IMR-90 (cell line): ENCODE measurements around the gene PDE4B. TPM values are rescaled to one million over a fixed set of nuclear protein-coding genes. Genes with fewer than 3 reads are reported as not detected.

Experiments
- ATAC-seq: fragments of 200-7000 bp; cut with Tn5 transposase; 2 replicates; pipeline ENCODE4 v1.9.1; 2020; ENCODE audit warnings: low read depth, mild to moderate bottlenecking, moderate library complexity
- BruUV-seq: library from RNA; stranded (reverse); fragments of 400-500 nt; replicated peaks from 2 replicates; lab custom pipeline; 2021; lab: Mats Ljungman, UMichigan
- CTCF ChIA-PET: fragments of 300-600 bp; formaldehyde crosslinking; extraction: SDS; loops from one replicate; lab custom pipeline; 2021; ENCODE audit warnings: antibody characterized with exemption; lab: Yijun Ruan, JAX
- POLR2A ChIA-PET: fragments of 300-600 bp; sonication (Branson Sonifier 250); formaldehyde crosslinking; loops from one replicate; lab custom pipeline; 2022; ENCODE audit warnings: antibody characterized with exemption; ENCODE audit not compliant: unreplicated experiment; lab: Charles Lee
- DNase-seq: peaks from one replicate; pipeline ENCODE4 v3.0.0; 2013
- H2AFZ ChIP-seq: replicated peaks from 2 replicates; pipeline ENCODE3; 2013; ENCODE audit warnings: low read length, mild to moderate bottlenecking; ENCODE audit not compliant: poor library complexity
- H2AK5ac ChIP-seq: 2 replicates; pipeline ENCODE4 v1.6.1; 2013; ENCODE audit warnings: low read depth, low read length, inconsistent platforms
- H2AK9ac ChIP-seq: replicated peaks from 2 replicates; pipeline ENCODE3; 2013; ENCODE audit warnings: mild to moderate bottlenecking, low read depth, low read length, moderate library complexity; ENCODE audit not compliant: poor library complexity
- H2BK120ac ChIP-seq: 2 replicates; pipeline ENCODE4 v1.6.1; 2013; ENCODE audit warnings: low read depth, low read length, inconsistent platforms
- H2BK15ac ChIP-seq: 3 replicates; pipeline ENCODE4 v1.6.1; 2013; ENCODE audit warnings: low read depth, low read length, inconsistent platforms
- H2BK20ac ChIP-seq: 2 replicates; pipeline ENCODE4 v1.6.1; 2013; ENCODE audit warnings: low read depth, mild to moderate bottlenecking, inconsistent platforms, low read length, moderate library complexity
- H2BK5ac ChIP-seq: 2 replicates; pipeline ENCODE4 v1.6.1; 2013; ENCODE audit warnings: mild to moderate bottlenecking, low read depth, low read length, inconsistent platforms; ENCODE audit not compliant: poor library complexity, severe bottlenecking
- H3K14ac ChIP-seq: replicated peaks from 2 replicates; pipeline ENCODE4 v1.6.1; 2013; ENCODE audit warnings: low read depth, low read length, inconsistent platforms
- H3K18ac ChIP-seq: 2 replicates; pipeline ENCODE4 v1.6.1; 2013; ENCODE audit warnings: low read depth, low read length, control low read depth
- H3K23ac ChIP-seq: 2 replicates; pipeline ENCODE4 v1.6.1; 2013; ENCODE audit warnings: low read depth, low read length, inconsistent platforms
- H3K27ac ChIP-seq: 2 replicates; pipeline ENCODE4 v1.5.1; 2013; ENCODE audit warnings: mild to moderate bottlenecking, control low read depth, low read length; ENCODE audit not compliant: insufficient read depth
- H3K27me3 ChIP-seq: 2 replicates; pipeline ENCODE4 v1.6.1; 2013; ENCODE audit warnings: low read length; ENCODE audit not compliant: control insufficient read depth, insufficient read depth
- H3K36me3 ChIP-seq: 2 replicates; pipeline ENCODE4 v1.6.1; 2013; ENCODE audit warnings: low read length, mixed read lengths; ENCODE audit not compliant: control insufficient read depth, insufficient read depth
- H3K4ac ChIP-seq: 2 replicates; pipeline ENCODE4 v1.6.1; 2013; ENCODE audit warnings: low read depth, low read length, inconsistent platforms
- H3K4me1 ChIP-seq: 2 replicates; pipeline ENCODE4 v1.6.1; 2013; ENCODE audit warnings: low read length, mixed read lengths; ENCODE audit not compliant: control insufficient read depth, insufficient read depth
- H3K4me2 ChIP-seq: 2 replicates; pipeline ENCODE4 v1.6.1; 2013; ENCODE audit warnings: low read depth, mild to moderate bottlenecking, control low read depth, low read length, moderate library complexity
- H3K4me3 ChIP-seq: 2 replicates; pipeline ENCODE4 v1.5.1; 2013; ENCODE audit warnings: low read depth, mild to moderate bottlenecking, control low read depth, low read length, moderate library complexity; ENCODE audit not compliant: insufficient read depth
- H3K56ac ChIP-seq: 2 replicates; pipeline ENCODE4 v1.6.1; 2013; ENCODE audit warnings: low read length, inconsistent platforms; ENCODE audit not compliant: insufficient read depth; ENCODE audit errors: extremely low read depth
- H3K79me1 ChIP-seq, 2 experiments: 2 replicates each; pipeline ENCODE4 v1.6.1; 2013; ENCODE audit warnings: low read length in 2 of 2, inconsistent platforms in 1 of 2, low read depth in 1 of 2
- H3K9ac ChIP-seq: 2 replicates; pipeline ENCODE4 v1.6.1; 2013; ENCODE audit warnings: low read depth, low read length, control low read depth
- H3K9me1 ChIP-seq: 2 replicates; pipeline ENCODE4 v1.6.1; 2013; ENCODE audit warnings: low read length, inconsistent platforms; ENCODE audit not compliant: insufficient read depth
- H3K9me3 ChIP-seq: 2 replicates; pipeline ENCODE4 v1.6.1; 2013; ENCODE audit warnings: low read length; ENCODE audit not compliant: control insufficient read depth, insufficient read depth
- H4K20me1 ChIP-seq: 2 replicates; pipeline ENCODE4 v1.6.1; 2013; ENCODE audit warnings: low read length, inconsistent platforms; ENCODE audit not compliant: insufficient read depth
- H4K5ac ChIP-seq: 2 replicates; pipeline ENCODE4 v1.6.1; 2013; ENCODE audit warnings: mild to moderate bottlenecking, low read depth, low read length, control low read depth
- H4K8ac ChIP-seq, 2 experiments: 2 replicates each; pipeline ENCODE4 v1.6.1; 2013; ENCODE audit warnings: low read depth in 2 of 2, low read length in 2 of 2, control low read depth in 1 of 2, inconsistent platforms in 1 of 2
- H4K91ac ChIP-seq: 2 replicates; pipeline ENCODE4 v1.6.1; 2013; ENCODE audit warnings: low read depth, low read length, inconsistent platforms; ENCODE audit not compliant: insufficient read depth
- BHLHE40 ChIP-seq: fragments of 150-350 bp; IDR thresholded peaks from 2 replicates; pipeline ENCODE4 v1.6.1; 2016; ENCODE audit warnings: mild to moderate bottlenecking, low read depth, low read length
- CTCF ChIP-seq: conservative IDR thresholded peaks from 2 replicates; pipeline ENCODE4 v1.5.1; 2012; ENCODE audit warnings: mild to moderate bottlenecking, low read depth, low read length, improper control_type of control experiment
- MAFK ChIP-seq: IDR thresholded peaks from 2 replicates; pipeline ENCODE4 v1.6.1; 2012; ENCODE audit warnings: low read depth, low read length, improper control_type of control experiment
- MXI1 ChIP-seq: IDR thresholded peaks from 2 replicates; pipeline ENCODE4 v1.6.1; 2012; ENCODE audit warnings: low read depth, mild to moderate bottlenecking, low read length, moderate library complexity, borderline replicate concordance
- NFE2L2 ChIP-seq: fragments of 150-350 bp; IDR thresholded peaks from 2 replicates; pipeline ENCODE4 v1.6.1; 2016; ENCODE audit warnings: low read depth, mild to moderate bottlenecking, low read length
- POLR2A ChIP-seq: IDR thresholded peaks from 2 replicates; pipeline ENCODE4 v1.6.1; 2012; ENCODE audit warnings: mild to moderate bottlenecking, low read depth, low read length
- RAD21 ChIP-seq: IDR thresholded peaks from 2 replicates; pipeline ENCODE4 v1.6.1; 2012; ENCODE audit warnings: low read length, improper control_type of control experiment
- RFX5 ChIP-seq: IDR thresholded peaks from 2 replicates; pipeline ENCODE4 v1.8.0; 2012; ENCODE audit warnings: low read depth, mild to moderate bottlenecking, low read length, moderate library complexity
- WGBS, 2 experiments: methylation state at CpG; one replicate each; pipeline versions ENCODE4 v1.1.5 to v1.1.7; 2013; ENCODE audit warnings: missing lambda C conversion rate in 2 of 2; ENCODE audit not compliant: insufficient read length in 1 of 2; ENCODE audit errors: extremely low coverage in 2 of 2; 5-methylcytosine and 5-hydroxymethylcytosine counted together
- dilution Hi-C: fragments of 300-500 bp; cut with HindIII; formaldehyde crosslinking; loops from one replicate; pipeline ENCODE4 v1.14.3; 2018; ENCODE audit warnings: low sequenced_read_pairs; ENCODE audit not compliant: unreplicated experiment
- in situ Hi-C: fragments of 300-500 bp; cut with MboI; formaldehyde crosslinking; loops from 3 replicates; pipeline ENCODE4 v1.14.3; 2019; ENCODE audit warnings: low sequenced_read_pairs, inconsistent platforms, mixed read lengths
- intact Hi-C: fragments of 100-400 bp; cut with micrococcal nuclease; formaldehyde crosslinking; loops from 2 replicates; pipeline ENCODE4 v1.10.0; 2022
- polyA plus RNA-seq, 3 experiments: library from polyadenylated mRNA; depleted of rRNA; stranded (reverse); fragments of >200 nt; gene quantifications; 2 replicates each; pipeline ENCODE4 v1.2.3, GENCODE V29; 2012; ENCODE audit warnings: low replicate concordance in 1 of 3
- total RNA-seq: library from RNA; depleted of rRNA; stranded (reverse); fragments of >200 nt; gene quantifications from 2 replicates; pipeline ENCODE4 v1.2.3, GENCODE V29; 2012
- TF ChIP-seq, protein P1 (sequence below): fragments of 150-350 bp; IDR thresholded peaks from 2 replicates; pipeline ENCODE4 v1.6.1; 2016; ENCODE audit warnings: low read depth, mild to moderate bottlenecking, low read length, moderate library complexity, borderline replicate concordance

PDE4B gene
- total and polyA plus RNA-seq, 2 of the 4 experiments (the other 2 are of a cell fraction) = 5.8 to 21.3 TPM

GRCh38 chr1:66346057-66346795 is 553.5 kb downstream of the PDE4B start:
- CTCF ChIA-PET = interaction anchor here (0.8 kb wide), 1 partner anchor 104 kb away, joined by 3 read pairs; no protein-coding TSS in a partner anchor
- H2BK120ac ChIP-seq = 0 out of 2 replicates have a peak overlapping the region, but pooled peaks have one; percentile 0
- peaks cover 17% of the 10 kb centered on the region for H3K4me1 ChIP-seq
- H3K27ac ChIP-seq = no peak overlapping the region
- no peak overlapping the region for H3K56ac ChIP-seq
- no peak overlapping the region for H4K5ac ChIP-seq
- H3K23ac ChIP-seq = peak overlapping the region; percentile 56
- H3K9me3 ChIP-seq = no peaks in the 10 kb centered on the region
- dilution Hi-C loops (no loop called here), in situ Hi-C loops (no loop called here), intact Hi-C loops (no loop called here)
- H2AK9ac ChIP-seq = peak overlapping the region; percentile 8
- H3K14ac ChIP-seq = peak overlapping the region; percentile 48; the same call in 1 of the 2 replicates
- WGBS, 2 experiments = 83% methylated on average over 1 of the region's 2 CpGs; no CpG with 5 or more reads in 1 of the 2 experiments
- no peaks in the 10 kb centered on the region for H4K20me1 ChIP-seq
- H3K4me2 ChIP-seq = no peak overlapping the region
- ATAC-seq (no peak), DNase-seq (no peak)
- no TSS peak for BruUV-seq
- POLR2A ChIA-PET = no interaction called here
- TF ChIP-seq BHLHE40 (no peak), POLR2A (no peak), RAD21 (no peak), CTCF (no peak), MAFK (no peak), NFE2L2 (no peak), MXI1 (no peak), RFX5 (no peak)
- TF ChIP-seq, protein P1, sequence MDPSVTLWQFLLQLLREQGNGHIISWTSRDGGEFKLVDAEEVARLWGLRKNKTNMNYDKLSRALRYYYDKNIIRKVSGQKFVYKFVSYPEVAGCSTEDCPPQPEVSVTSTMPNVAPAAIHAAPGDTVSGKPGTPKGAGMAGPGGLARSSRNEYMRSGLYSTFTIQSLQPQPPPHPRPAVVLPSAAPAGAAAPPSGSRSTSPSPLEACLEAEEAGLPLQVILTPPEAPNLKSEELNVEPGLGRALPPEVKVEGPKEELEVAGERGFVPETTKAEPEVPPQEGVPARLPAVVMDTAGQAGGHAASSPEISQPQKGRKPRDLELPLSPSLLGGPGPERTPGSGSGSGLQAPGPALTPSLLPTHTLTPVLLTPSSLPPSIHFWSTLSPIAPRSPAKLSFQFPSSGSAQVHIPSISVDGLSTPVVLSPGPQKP = no peak
- H4K91ac ChIP-seq = no peak overlapping the region
- no peak overlapping the region for H3K4ac ChIP-seq
- H3K9ac ChIP-seq = no peak overlapping the region
- H2BK15ac ChIP-seq = no peak overlapping the region
- peaks cover 29 to 44% of the 10 kb centered on the region in 2 experiments for H3K79me1 ChIP-seq
- no peak overlapping the region for H3K18ac ChIP-seq
- no peaks in the 10 kb centered on the region for H3K27me3 ChIP-seq
- 0 out of 2 replicates have a peak overlapping the region, but pooled peaks have one; percentile 61 for H2BK20ac ChIP-seq
- H3K9me1 ChIP-seq = no peaks in the 10 kb centered on the region; the same call in none of the 2 replicates
- no peak overlapping the region for H4K8ac ChIP-seq
- no peak overlapping the region for H2BK5ac ChIP-seq
- no peak overlapping the region for H2AK5ac ChIP-seq
- no peak overlapping the region for H3K4me3 ChIP-seq
- H3K36me3 ChIP-seq = no peaks in the 10 kb centered on the region
- no peak overlapping the region for H2AFZ ChIP-seq
